ENCODE data around the gene CLBA1.

GRCh38 chr14:104974665-104975390, 10.8 kb upstream of the CLBA1 start:
- TF ChIP-seq CTCF (IDR thresholded peaks at IDR 0.05) (no peak), POLR2A (IDR thresholded peaks at IDR 0.05) (no peak)

All from lower leg skin (tissue), 3 donors.